Mucosa of stomach (tissue), 1 donor: Measurements from ENCODE around the gene TBRG1.

Source experiments
- H3K27me3 ChIP-seq: one replicate; pipeline ENCODE4 v1.7.0; 2013; ENCODE audit warnings: mild to moderate bottlenecking, low read length; ENCODE audit not compliant: control insufficient read depth, insufficient read depth
- H3K36me3 ChIP-seq: one replicate; pipeline ENCODE4 v1.7.0; 2013; ENCODE audit warnings: low read length; ENCODE audit not compliant: control insufficient read depth, insufficient read depth
- H3K4me1 ChIP-seq: one replicate; pipeline ENCODE4 v1.7.0; 2013; ENCODE audit warnings: mild to moderate bottlenecking, low read length; ENCODE audit not compliant: control insufficient read depth, insufficient read depth
- H3K4me3 ChIP-seq: one replicate; pipeline ENCODE4 v1.7.0; 2013; ENCODE audit warnings: low read length
- H3K9ac ChIP-seq: one replicate; pipeline ENCODE4 v1.7.0; 2013; ENCODE audit warnings: mild to moderate bottlenecking, low read length, moderate library complexity
- H3K9me3 ChIP-seq: one replicate; pipeline ENCODE4 v1.7.0; 2013; ENCODE audit warnings: mild to moderate bottlenecking, low read length, moderate library complexity; ENCODE audit not compliant: control insufficient read depth
- donor health status: Pancreatic carcinoma.

Gene TBRG1

GRCh38 chr11:124644426-124645280 lies 22.0 kb downstream of the TBRG1 start:
- no peaks in the 10 kb centered on the region for H3K9me3 ChIP-seq
- H3K4me1 ChIP-seq: peaks cover 5% of the 10 kb centered on the region
- no peaks in the 10 kb centered on the region for H3K27me3 ChIP-seq
- H3K9ac ChIP-seq: peak overlapping the region; percentile 24
- no peaks in the 10 kb centered on the region for H3K36me3 ChIP-seq
- no peak overlapping the region for H3K4me3 ChIP-seq

GRCh38 chr11:124646148-124646547 lies 23.5 kb downstream of the TBRG1 start:
- no peaks in the 10 kb centered on the region for H3K9me3 ChIP-seq
- no peaks in the 10 kb centered on the region for H3K27me3 ChIP-seq
- no peaks in the 10 kb centered on the region for H3K36me3 ChIP-seq
- peaks cover 5% of the 10 kb centered on the region for H3K4me1 ChIP-seq
- no peak overlapping the region for H3K9ac ChIP-seq
- H3K4me3 ChIP-seq: no peak overlapping the region

- Histone ChIP-seq H3K27me3 (no peaks in the 10 kb centered on the region), H3K9ac (no peak overlapping the region), H3K9me3 (no peaks in the 10 kb centered on the region), H3K4me1 (peaks cover 5% of the 10 kb centered on the region), H3K4me3 (no peak overlapping the region), H3K36me3 (no peaks in the 10 kb centered on the region)
Observed at GRCh38 chr11:124648610-124649009, 25.9 kb downstream of the TBRG1 start.

- no peaks in the 10 kb centered on the region for H3K9me3 ChIP-seq
- no peak overlapping the region for H3K9ac ChIP-seq
- H3K36me3 ChIP-seq: no peaks in the 10 kb centered on the region
- H3K27me3 ChIP-seq: no peaks in the 10 kb centered on the region
- no peak overlapping the region for H3K4me3 ChIP-seq
- H3K4me1 ChIP-seq: no peaks in the 10 kb centered on the region
Observed at GRCh38 chr11:124656774-124657630, 34.3 kb downstream of the TBRG1 start.

GRCh38 chr11:124657904-124658303 lies 35.2 kb downstream of the TBRG1 start:
- H3K9ac ChIP-seq: no peak overlapping the region
- no peaks in the 10 kb centered on the region for H3K4me1 ChIP-seq
- H3K27me3 ChIP-seq: no peaks in the 10 kb centered on the region
- H3K36me3 ChIP-seq: no peaks in the 10 kb centered on the region
- no peak overlapping the region for H3K4me3 ChIP-seq
- no peaks in the 10 kb centered on the region for H3K9me3 ChIP-seq

- no peaks in the 10 kb centered on the region for H3K36me3 ChIP-seq
- no peaks in the 10 kb centered on the region for H3K9me3 ChIP-seq
- H3K4me3 ChIP-seq: no peak overlapping the region
- H3K9ac ChIP-seq: no peak overlapping the region
- H3K27me3 ChIP-seq: no peaks in the 10 kb centered on the region
- no peaks in the 10 kb centered on the region for H3K4me1 ChIP-seq
Observed at GRCh38 chr11:124658501-124658900, 35.8 kb downstream of the TBRG1 start.

GRCh38 chr11:124658986-124659385 lies 36.3 kb downstream of the TBRG1 start:
- H3K9ac ChIP-seq: no peak overlapping the region
- no peak overlapping the region for H3K4me3 ChIP-seq
- no peaks in the 10 kb centered on the region for H3K27me3 ChIP-seq
- H3K36me3 ChIP-seq: no peaks in the 10 kb centered on the region
- no peaks in the 10 kb centered on the region for H3K9me3 ChIP-seq
- H3K4me1 ChIP-seq: no peaks in the 10 kb centered on the region

GRCh38 chr11:124661553-124661952 lies 38.9 kb downstream of the TBRG1 start:
- Histone ChIP-seq H3K9ac (no peak overlapping the region), H3K9me3 (no peaks in the 10 kb centered on the region), H3K27me3 (no peaks in the 10 kb centered on the region), H3K4me1 (no peaks in the 10 kb centered on the region), H3K4me3 (no peak overlapping the region), H3K36me3 (no peaks in the 10 kb centered on the region)

- no peak overlapping the region for H3K4me3 ChIP-seq
- H3K36me3 ChIP-seq: no peaks in the 10 kb centered on the region
- no peak overlapping the region for H3K9ac ChIP-seq
- no peaks in the 10 kb centered on the region for H3K4me1 ChIP-seq
- no peaks in the 10 kb centered on the region for H3K27me3 ChIP-seq
- H3K9me3 ChIP-seq: no peaks in the 10 kb centered on the region
Observed at GRCh38 chr11:124662106-124662505, 39.4 kb downstream of the TBRG1 start.

GRCh38 chr11:124663861-124664260 lies 41.2 kb downstream of the TBRG1 start:
- no peaks in the 10 kb centered on the region for H3K27me3 ChIP-seq
- H3K9me3 ChIP-seq: no peaks in the 10 kb centered on the region
- H3K4me1 ChIP-seq: no peaks in the 10 kb centered on the region
- no peak overlapping the region for H3K9ac ChIP-seq
- H3K36me3 ChIP-seq: no peaks in the 10 kb centered on the region
- H3K4me3 ChIP-seq: no peak overlapping the region

- no peak overlapping the region for H3K4me3 ChIP-seq
Observed at GRCh38 chr11:124667601-124668000, 44.9 kb downstream of the TBRG1 start.

GRCh38 chr11:124669193-124669592 lies 46.5 kb downstream of the TBRG1 start:
- H3K4me3 ChIP-seq: no peak overlapping the region
- peaks cover 10% of the 10 kb centered on the region for H3K4me1 ChIP-seq
- H3K9ac ChIP-seq: no peak overlapping the region
- no peaks in the 10 kb centered on the region for H3K27me3 ChIP-seq
- no peaks in the 10 kb centered on the region for H3K9me3 ChIP-seq
- no peaks in the 10 kb centered on the region for H3K36me3 ChIP-seq

More at GRCh38 chr11:124667601-124668000, 44.9 kb downstream of the TBRG1 start:
- Histone ChIP-seq H3K4me1 (peaks cover 1% of the 10 kb centered on the region), H3K27me3 (no peaks in the 10 kb centered on the region), H3K9ac (no peak overlapping the region), H3K36me3 (no peaks in the 10 kb centered on the region), H3K9me3 (no peaks in the 10 kb centered on the region)
